ENCODE results near the gene PTMA.

The PTMA gene

DNA sequence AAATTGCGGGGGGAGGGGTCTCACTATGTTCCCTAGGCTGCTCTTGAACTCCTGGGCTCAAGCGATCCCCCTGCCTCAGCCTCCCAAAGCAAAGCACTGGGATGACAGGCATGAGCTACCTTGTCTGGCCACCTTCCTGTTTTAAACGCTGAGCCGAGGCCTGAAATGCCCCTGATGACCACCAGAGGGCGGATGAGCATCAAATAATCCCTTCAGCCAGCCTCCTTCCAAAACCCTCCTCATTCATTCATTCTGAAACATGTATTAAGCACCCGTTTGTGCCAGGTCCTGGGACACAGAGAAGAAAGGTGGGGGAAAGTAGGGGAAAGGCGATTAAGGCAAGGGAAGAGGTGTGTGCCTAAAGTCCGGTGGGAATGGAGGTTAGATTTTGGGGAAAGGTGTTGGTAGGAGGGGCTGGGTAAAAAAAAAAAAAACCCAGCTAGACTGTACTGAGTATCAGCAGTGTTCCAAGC is 30.7 kb upstream of the PTMA start:
- peak; percentile 79 for FAIRE-seq

DNA sequence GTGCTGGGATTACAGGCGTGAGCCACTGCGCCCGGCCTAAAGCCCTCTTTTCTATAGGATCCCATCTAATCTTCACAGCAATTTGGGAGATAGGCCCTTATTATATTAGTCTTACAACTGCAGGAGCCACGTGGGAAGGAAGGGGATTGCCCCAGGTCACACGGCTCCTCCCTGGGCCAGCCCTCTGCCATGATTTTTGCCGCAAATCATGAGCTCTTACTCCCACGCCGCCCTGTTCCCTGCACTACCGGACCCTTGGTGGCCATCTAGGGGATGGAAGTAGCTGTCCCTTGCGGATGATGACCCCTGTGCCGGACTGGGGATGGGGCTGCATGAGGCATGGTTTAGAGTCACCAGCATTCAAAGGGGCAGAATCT is 28.4 kb upstream of the PTMA start:
- FAIRE-seq, result no peak

DNA sequence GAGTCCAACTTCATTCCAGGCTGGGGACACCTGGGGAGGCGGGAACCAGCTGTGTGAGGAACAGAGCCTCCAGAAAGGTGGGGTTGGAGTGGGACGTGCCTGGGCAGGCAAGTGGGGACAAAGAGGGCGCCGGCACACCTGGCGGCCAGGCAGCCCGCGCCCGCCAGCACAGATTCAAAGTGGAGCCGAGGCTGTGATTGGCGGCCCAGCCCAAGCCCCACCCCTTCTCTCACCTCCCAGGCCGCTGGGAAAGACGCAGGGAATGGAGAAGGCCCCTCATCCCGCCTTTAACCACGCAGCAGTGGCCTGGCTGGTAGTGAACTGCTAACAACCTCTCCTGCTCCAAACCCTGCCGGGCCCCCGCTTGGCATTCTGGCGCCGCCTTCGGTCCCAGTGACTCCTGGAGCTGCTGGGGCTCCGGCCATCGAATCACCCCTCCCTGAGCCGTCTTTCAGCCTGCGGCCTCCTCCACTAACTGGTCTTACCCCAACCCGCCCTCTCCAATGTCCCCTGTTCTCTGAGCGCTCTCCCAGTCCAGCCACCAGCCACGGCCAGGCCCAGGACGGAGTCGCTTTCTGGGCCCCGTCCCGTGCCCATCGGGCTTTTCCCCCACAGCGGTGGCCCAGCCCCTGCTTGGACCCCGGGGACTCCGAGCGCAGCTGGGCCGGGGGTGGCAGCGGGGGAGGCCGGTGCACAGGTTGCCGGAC is 27.9 kb upstream of the PTMA start:
- no peak for FAIRE-seq

DNA sequence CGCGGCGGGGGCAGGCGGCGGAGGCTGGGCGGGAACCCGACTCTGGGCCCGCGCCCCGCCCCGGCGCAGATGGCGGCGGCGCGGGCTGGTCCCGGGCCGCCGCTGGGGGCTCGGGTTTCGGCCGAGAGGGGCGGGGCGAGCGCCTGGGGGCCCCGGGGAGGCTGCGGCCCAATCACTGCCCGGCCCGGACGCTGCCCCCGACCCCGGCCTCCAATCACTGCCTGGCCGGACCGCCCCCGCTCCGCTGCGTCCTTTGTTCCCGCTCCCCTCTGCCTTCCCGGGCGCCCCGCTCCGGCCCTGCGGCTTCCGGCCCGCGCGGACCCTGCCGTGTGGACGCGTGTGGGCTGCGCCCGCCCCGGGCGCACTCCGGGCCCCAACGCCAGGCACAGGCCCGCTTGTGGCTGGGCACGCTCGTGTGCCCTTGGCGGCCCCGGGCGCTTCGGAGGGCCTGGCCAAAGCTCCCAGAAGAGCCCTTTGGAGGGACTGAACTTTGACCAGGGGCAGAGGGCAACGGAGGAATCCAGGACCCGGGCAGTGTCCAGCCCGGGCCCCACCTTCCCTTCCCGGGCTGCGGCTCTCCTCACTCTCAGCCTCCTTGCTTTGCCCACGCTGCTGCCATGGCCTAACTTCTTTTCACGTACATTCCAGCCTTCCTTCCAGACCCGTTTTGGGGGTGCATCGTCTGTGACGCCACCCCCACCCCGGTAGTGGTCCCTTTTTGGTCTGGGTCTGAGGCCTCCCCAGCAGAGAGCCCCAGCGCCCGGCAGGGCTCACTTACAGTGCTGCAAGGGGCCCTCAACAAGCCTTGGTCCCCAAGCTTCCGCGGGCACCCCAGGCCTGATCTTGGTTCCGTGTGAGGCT is 27.1 kb upstream of the PTMA start:
- no peak for FAIRE-seq

DNA sequence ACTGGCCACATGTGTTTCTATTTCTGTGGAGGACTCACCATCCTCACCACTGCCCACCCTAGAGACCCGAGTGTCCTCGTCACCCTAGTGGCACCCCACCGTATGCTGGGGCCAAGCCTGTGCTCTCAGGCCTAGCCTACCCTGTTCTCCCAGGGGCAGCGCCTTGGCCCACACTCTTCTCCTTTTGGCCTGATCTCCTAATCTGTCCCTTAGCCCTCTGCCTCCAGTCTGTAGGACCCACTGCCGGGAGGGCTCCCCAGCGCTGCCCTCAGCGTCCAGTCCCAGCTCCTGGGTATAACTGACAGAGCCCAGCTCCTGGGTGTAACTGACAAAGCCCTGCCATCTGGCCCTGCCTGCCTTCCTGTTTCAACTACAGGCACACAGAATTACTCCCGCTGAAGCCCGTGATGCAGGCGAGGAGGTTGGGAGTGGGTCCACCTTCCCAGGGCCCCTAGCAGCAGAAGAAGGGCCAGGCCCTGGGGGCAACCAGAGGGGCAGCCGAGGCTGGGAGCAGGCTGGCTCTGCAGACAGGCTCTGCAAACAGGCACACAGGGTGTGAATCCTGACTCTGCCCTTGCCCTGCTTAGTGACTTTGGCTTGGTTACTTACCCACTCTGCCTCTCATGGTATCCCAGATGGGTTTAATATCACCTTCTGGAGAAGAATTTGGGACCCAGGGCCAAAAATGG is 25.6 kb upstream of the PTMA start:
- FAIRE-seq, result no peak

DNA sequence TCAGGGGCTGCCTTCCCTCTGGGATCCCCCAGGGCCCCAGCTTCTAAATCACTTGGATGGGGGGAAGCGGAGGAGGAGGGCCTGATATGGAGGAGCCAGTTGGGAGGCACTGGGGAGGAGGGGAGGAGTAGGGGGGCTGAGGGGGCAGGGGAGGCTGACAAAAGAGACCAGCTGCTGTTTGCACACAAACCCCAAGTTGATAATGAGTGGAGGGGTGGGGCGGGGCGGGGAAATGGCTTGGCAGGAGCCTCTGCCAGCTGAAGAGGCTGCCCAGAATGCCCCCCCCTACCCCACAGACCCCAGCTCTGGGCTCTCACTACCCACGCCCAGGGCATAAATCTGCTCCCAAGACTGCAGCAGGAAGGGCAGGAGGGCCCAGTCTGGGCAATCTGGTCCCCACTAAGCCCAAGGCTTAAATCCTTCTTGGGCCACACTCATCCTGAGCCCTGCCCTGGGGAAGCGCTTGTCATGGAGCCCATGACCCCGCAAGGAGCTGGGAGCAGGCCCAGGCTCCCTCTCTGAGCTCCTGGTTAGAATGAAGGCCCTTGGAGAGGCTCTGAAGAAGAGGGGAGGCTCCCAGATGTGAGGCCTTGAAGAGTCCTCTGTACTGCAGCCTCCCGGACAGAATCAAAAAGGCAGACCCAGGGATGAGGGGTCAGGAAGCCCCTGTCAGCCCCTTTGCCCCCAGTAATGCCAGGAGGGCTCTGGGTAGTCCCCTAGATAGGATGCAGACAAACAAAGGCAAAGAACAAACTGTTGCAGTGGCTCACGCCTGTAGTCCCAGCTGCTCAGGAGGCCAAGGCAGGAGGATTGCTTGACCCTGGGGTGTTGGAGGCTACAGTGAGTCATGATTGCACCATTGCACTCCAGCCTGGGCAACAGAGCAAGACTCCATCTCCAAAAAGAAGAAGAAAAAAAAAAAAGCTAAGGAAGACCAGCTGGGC is 24.8 kb upstream of the PTMA start:
- FAIRE-seq, result no peak

DNA sequence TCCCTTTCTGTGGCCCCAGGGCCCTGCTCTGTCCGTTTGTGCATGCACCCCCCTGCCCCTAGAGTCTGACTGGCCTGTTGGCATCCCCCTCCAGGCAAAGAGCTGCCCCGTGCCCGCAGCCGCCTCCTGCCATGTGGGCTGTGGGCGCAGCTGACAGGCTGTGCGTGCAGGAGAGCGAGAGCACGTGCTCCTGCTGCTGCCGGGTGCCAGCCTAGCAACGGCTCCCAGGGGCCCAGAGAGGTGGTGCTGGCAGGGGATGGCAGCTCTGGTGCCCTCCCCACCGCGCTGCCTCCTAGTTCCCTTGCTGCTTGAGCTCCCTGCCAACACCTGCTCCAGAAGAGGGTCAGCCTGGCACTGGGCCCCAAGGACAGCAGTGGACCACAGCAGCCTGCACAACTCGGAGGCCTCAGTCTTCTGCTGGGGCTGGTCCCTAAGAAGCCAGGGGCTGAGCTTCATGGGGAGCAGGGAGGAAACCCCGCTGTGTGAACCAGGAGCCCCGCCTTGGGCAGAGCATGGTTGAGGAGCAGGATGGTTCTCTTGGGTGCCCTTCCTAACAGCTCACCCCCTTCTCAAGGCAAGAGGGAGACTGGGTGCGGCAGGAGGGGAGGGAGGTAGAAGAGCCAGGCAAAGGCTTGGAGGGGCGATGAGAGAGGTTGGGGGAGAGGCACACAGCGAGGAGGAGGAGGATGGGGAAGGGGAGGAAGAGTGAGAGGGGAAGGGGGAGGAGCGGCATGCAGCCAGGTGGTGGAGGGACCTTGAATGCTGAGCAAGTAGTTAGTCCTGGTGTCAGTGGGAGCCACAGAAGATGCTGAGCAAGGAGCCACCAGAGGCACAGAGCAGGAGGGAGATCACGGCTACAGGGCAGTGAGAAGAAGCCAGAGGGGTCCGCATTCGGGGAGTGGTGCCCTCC is 23.8 kb upstream of the PTMA start:
- no peak for FAIRE-seq

DNA sequence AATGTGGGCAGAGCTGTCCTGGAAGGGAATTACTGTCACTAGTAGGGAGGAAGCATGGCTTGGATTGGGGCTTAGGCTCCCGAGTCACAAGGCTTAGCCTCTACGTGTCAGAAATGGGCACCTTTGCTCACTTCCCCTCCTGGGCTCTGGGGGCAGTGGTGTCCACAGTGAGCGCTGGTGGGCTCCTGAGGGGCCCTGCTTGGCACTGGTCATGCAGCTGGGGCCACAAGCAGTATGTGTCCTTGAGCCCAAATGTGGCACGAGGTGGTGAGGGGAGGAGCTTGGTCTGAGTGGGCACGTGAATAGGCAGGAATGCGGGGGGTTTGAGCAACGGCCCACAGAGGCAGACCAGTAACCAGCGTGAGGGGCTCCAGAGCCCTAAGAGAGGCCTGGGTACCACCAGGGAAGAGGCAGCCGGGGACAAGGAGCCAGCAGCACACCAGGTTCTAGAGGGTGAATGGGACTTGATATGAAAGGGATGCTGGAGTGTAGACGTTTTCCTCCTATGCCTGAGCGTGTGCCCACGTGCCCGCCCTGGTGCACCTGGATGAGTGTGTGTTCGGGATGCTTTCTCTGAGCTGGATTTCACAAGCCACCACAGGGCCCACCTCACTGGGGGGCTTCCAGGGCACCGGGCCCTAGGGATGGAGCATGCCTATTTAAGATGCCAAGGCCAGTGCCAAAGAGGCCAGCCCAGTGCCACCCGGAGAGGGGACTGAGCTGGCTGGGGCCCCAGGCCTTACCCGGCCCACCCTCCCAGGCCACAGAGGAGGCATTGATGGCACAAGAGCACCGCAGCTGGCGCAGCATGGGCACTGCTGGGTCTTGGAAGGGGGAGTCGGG is 22.8 kb upstream of the PTMA start:
- FAIRE-seq, result no peak

DNA sequence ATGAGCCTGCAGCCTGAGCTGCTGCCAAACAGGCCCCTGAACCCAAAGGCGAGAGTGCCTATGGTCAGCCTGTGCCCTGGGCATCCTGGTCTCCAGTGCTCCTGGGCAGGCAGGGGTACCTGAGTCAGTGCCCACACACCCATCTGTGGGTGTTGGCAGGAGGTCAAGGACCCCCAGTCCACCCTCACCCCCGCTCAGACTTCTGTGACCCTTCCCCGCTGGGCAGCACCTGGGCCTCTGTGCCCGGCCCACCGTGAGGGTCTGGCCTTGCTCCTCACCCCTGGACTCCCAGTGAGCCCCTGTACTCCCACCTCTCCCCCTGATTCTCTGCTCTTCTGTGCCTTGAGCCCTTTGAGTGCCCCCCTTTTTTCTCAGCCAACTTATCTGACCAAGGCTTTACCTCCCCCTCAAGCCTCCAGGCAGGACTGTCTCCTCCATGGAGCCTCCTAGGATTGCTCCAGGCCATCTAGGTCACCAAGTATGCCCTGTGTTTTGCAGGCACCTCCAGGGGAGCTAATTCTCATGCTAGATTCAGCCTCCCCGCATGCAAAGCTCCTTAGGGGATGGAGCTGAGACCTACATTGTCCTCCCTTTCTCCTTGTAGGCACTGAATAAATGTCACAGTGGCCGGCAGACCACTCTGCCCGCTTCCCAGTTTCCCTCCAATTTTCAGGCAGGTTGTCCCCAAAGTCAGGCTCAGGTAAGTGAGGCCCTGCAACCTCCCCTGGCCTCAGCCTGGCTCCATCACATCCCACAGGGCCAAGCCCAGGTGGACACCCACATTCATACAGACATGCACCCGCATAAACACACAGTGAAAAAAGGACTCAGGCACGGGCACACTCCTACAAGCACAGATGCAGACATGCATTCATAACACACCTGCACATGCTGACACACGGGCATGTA is 21.9 kb upstream of the PTMA start:
- FAIRE-seq, result no peak

DNA sequence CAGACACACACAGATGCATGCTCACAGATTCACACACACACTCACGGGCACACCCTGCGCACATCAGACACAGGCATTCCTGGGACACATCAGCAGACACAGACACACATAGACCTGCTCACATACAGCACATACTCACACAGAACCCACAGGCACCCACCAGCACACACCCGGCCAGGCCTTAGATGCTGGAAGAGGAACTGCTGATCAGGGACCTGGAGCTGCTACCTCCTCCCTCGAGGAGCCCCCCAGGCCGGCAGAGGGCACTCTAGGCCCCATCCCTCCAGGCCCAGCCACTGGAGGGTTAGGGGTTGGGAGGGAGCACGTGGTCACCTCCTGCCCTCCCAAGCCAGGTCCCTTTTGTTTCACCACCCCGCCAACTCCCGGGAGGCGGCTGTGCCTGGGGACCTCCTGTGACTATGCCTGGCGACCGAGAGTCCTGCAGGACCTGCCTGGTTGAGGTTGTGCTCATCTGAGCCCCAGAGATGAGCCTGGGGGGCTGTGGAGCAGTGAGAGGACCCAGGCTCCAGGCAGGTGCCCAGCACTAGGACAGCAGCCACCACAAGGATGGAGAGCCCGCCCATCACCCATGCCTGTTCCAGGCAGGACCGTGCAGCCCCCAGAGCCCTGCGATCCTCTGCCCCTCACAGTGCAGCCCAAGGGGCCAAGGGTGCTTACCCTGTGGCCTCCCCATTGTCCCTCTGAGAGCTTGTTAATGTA is 21.0 kb upstream of the PTMA start:
- peak; percentile 86 for FAIRE-seq

DNA sequence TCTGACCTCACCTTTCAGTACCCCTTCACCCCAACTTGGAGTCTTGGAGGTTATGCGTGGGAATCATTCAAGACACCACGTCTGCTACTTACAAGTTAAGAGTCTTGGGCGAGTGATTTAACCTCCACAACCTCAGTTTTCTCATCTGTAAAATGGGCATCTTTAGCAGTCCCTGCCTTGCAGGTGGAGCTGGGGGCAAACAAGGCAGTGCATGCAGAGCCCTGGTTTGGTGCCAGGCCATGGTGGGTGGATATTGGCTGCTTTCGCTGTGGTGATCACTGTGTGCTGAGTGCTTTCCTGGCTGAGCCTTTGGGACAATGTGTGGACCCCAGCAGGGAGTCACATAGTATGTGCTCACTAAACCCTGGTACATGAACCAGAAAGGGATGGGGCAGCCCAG is 20.4 kb upstream of the PTMA start:
- FAIRE-seq, result no peak

DNA sequence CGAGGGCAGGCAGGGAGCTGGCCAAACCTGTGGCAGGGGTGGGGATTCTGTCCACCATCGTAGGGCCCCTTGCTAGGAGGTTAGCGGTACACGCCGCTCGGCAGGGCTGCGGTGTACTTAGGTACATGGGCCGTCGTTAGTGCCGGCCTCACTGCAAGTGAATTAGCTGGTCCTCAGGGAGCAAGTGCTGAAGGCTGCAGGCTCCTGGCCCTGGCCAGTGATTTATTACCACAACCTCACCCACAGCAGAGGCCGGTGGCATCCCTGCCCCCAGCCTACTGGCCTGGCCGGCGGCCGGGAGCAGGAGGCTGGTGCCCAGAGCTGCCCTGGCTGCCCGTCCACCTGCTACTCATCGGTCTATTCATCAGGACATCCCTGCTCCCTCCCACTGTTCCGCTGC is 19.6 kb upstream of the PTMA start:
- FAIRE-seq, result no peak

DNA sequence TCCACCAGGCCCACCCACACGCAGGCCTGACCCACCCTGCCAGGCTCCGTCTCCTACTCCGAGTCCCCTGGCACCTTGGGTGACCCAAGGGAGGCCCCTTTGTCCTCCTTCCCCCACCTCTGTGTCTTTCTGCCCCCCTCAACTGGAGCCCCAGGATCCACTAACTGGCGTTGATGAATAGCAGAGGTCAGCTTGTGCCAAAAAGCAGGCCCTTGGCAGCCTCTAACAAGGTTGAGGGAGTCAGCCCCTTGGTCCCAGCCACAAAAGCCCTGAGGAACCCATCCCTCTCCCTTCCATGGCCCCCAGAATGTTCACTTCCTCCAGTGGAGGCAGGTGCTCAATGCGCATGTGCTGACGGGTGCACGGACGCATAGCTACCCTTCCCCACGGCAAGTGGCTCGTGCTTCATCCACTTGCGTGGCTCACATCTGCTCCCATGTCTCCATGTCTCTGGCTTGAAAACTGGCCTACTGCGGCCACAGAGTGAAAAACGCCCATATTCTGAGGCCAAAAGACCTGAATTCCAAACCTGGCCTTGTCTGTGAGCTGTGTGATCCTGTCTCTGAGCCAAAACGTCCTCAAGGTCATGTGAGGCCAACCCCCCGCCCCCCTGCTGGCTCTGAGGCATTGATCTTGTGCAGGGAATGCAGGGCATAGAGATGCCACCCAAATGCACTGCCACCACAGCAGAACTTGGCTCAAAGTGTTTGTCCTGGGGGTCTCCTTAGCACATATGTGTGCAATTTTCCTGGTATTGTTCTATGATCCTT is 19.0 kb upstream of the PTMA start:
- no peak for FAIRE-seq

DNA sequence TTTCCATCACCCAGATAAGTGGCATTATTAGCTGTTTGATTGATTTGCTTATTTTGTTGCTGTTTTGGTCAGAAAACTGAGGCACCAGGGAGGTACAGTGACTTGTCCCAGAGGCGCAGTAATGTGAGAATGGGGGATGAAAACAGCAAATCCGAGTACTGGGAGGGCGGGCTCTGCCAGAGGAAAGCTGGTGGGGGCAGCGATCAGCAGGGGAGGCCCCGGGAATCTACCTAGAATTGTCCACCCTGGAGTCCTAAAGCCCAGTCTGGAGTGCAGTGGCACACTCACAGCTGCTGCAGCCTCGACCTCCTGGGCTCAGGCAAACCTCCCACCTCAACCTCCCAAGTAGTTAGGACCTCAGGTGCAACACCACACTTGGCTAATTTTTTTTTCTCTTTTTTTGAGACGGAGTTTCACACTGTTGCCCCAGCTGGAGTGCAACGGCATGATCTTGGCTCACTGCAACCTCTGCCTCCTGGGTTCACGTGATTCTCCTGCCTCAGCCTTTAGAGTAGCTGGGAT is 17.0 kb upstream of the PTMA start:
- FAIRE-seq, result no peak

DNA sequence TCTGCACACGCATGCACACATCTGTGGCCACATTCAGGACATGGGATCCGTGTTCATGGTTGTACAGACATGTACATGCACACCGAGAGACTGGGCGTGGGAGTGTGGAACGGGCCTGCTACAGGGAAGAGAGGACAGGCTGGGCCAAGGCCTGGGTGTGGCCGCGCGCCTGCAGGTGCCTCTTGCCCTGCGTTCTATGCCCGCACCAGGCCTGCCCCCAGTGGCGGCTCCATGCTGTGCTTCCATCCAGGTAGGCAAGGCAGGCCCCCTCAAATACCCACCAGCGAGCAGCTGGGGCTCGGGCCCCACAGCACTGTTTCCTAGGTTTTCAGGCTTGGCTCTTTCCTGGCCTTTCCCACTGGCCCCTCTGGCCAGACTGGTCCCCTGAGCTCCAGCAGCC is 15.5 kb upstream of the PTMA start:
- FAIRE-seq, result no peak

DNA sequence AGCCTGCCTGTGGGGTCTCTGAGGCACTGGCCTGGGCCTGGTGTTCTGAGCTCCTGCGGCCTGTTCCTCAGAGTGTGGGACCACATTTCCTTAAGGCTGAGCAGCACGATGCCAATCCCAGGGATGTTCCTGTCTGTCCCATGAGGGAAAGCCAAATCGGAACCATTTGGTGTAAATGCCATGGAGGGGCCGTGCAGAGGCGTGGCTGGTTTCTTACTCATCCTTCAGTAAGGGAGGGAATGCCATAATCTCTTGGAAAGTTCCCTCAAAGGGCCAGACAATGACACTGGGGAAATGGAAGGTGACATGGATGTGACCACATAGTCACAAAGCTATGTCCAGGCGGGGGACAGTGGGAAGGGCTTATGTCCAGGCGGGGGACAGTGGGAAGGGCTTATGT is 14.4 kb upstream of the PTMA start:
- FAIRE-seq, result no peak

DNA sequence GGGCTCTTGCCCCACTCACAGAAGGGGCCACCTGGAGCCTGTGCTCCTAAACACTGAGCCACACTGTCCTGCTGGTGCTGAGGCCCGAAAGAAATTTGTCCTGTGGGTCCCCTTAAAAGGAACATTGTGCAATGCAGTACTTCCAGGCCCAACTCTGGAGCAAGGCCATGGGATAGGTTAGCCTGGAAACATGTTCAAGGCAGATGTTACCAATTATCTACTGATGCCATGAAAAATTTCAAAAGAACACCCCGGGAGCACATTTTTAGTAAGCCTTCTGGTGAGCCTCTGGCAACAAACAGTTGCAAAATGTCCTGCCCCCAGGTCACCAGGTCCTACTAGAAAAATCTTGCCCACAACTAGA is 12.3 kb upstream of the PTMA start:
- FAIRE-seq, result no peak

DNA sequence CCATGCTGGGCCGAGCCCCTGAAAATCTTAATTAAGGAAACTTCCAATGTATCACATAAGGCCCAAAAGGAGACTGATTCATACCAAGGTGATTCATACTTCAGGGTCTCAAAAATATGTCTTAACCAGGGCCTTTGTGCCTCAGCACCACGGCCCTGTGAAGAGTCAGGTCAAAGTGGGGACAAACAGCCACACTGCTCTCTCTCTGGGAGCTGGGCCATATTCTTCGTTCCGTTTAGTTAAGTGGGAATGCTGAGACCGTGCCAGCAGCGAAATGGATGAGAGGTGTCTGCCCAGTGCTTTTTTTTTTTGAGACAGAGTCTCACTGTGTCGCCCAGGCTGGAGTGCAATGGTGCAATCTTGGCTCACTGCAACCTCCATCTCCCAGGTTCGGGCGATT is 9.3 kb upstream of the PTMA start:
- FAIRE-seq, result no peak
